GM23338 (cell line): ENCODE data around the gene ERAP2. TPM values are rescaled to one million over a fixed set of nuclear protein-coding genes. Genes with fewer than 3 reads are reported as not detected.

Experiments
- ATAC-seq: fragments of 200-7000 bp; cut with Tn5 transposase; 3 replicates; pipeline ENCODE4 v1.9.1; 2020
- DNase-seq: peaks from one replicate; pipeline ENCODE4 v3.0.0-alpha.2; 2015; ENCODE audit warnings: low spot score
- H2AFZ ChIP-seq: fragments of 200-600 bp; sonication (generic); 2 replicates; pipeline ENCODE4 v1.8.0; 2016; ENCODE audit warnings: antibody characterized with exemption, mild to moderate bottlenecking, moderate library complexity
- H3F3A ChIP-seq: fragments of 200-600 bp; sonication (generic); replicated peaks from 2 replicates; pipeline ENCODE4 v1.8.0; 2017; ENCODE audit warnings: antibody characterized with exemption, mixed run types, low read depth
- H3K27ac ChIP-seq: fragments of 200-600 bp; sonication (generic); 2 replicates; pipeline ENCODE4 v1.6.1; 2016; ENCODE audit warnings: low read depth
- H3K27me3 ChIP-seq: fragments of 200-600 bp; sonication (generic); 2 replicates; pipeline ENCODE4 v1.8.0; 2016; ENCODE audit warnings: mild to moderate bottlenecking, mixed run types, moderate library complexity; ENCODE audit not compliant: insufficient read depth
- H3K36me3 ChIP-seq: fragments of 200-600 bp; sonication (generic); 2 replicates; pipeline ENCODE4 v1.8.0; 2016; ENCODE audit warnings: mild to moderate bottlenecking; ENCODE audit not compliant: insufficient read depth
- H3K4me1 ChIP-seq: fragments of 200-600 bp; sonication (generic); 2 replicates; pipeline ENCODE4 v1.8.0; 2016; ENCODE audit warnings: mild to moderate bottlenecking, moderate library complexity; ENCODE audit not compliant: insufficient read depth
- H3K4me2 ChIP-seq: fragments of 200-600 bp; sonication (generic); 2 replicates; pipeline ENCODE4 v1.7.1; 2017; ENCODE audit warnings: mixed run types
- H3K4me3 ChIP-seq: fragments of 200-600 bp; sonication (generic); 2 replicates; pipeline ENCODE4 v1.6.1; 2016; ENCODE audit warnings: mixed run types
- H3K79me2 ChIP-seq: fragments of 200-600 bp; sonication (generic); replicated peaks from 2 replicates; pipeline ENCODE4 v1.8.0; 2017; ENCODE audit warnings: mild to moderate bottlenecking; ENCODE audit not compliant: insufficient read depth
- H3K9me2 ChIP-seq: fragments of 200-600 bp; sonication (generic); 2 replicates; pipeline ENCODE4 v1.8.0; 2017; ENCODE audit not compliant: insufficient read depth
- H4K20me1 ChIP-seq: fragments of 200-600 bp; sonication (generic); replicated peaks from 2 replicates; pipeline ENCODE4 v1.8.0; 2017; ENCODE audit warnings: mild to moderate bottlenecking; ENCODE audit not compliant: insufficient read depth
- H3K27ac Mint-ChIP-seq: 2 replicates; pipeline ENCODE4 v1.8.0; 2020; ENCODE audit warnings: inconsistent platforms, mild to moderate bottlenecking, moderate library complexity, mixed read lengths
- H3K27me3 Mint-ChIP-seq: 3 replicates; pipeline ENCODE4 v1.8.0; 2022; ENCODE audit warnings: low read depth, mild to moderate bottlenecking, moderate library complexity, mixed read lengths, inconsistent platforms; ENCODE audit not compliant: insufficient read depth, poor library complexity
- H3K36me3 Mint-ChIP-seq: 3 replicates; pipeline ENCODE4 v1.8.0; 2021; ENCODE audit warnings: low read depth, mild to moderate bottlenecking, inconsistent platforms, moderate library complexity, mixed read lengths
- H3K4me1 Mint-ChIP-seq: 3 replicates; pipeline ENCODE4 v1.8.0; 2020; ENCODE audit warnings: mild to moderate bottlenecking, inconsistent platforms, mixed read lengths
- H3K4me3 Mint-ChIP-seq: 3 replicates; pipeline ENCODE4 v1.8.0; 2021; ENCODE audit warnings: moderate library complexity, mild to moderate bottlenecking, inconsistent platforms, mixed read lengths
- H3K9me3 Mint-ChIP-seq: 3 replicates; pipeline ENCODE4 v1.8.0; 2020; ENCODE audit warnings: moderate library complexity, mild to moderate bottlenecking, inconsistent platforms, mixed read lengths
- CREB1 ChIP-seq: fragments of 250-450 bp; sonication (Bioruptor Pico); IDR thresholded peaks from 2 replicates; pipeline ENCODE4 v1.5.0; 2020; ENCODE audit warnings: low read depth, mild to moderate bottlenecking, moderate library complexity
- EZH2 ChIP-seq: fragments of 200-600 bp; sonication (generic); IDR thresholded peaks from one replicate; pipeline ENCODE4 v1.8.0; 2017; ENCODE audit warnings: antibody characterized with exemption, mild to moderate bottlenecking, low read depth; ENCODE audit not compliant: unreplicated experiment
- EZH2phosphoT487 ChIP-seq: fragments of 200-600 bp; sonication (generic); IDR thresholded peaks from one replicate; pipeline ENCODE4 v1.8.1; 2018; ENCODE audit warnings: antibody characterized with exemption; ENCODE audit not compliant: unreplicated experiment
- JUNB ChIP-seq: IDR thresholded peaks from one replicate; pipeline ENCODE4 v1.6.1; 2016; ENCODE audit warnings: antibody characterized with exemption; ENCODE audit not compliant: unreplicated experiment
- NANOG ChIP-seq: IDR thresholded peaks from 2 replicates; pipeline ENCODE4 v1.6.1; 2016; ENCODE audit warnings: antibody characterized with exemption, borderline replicate concordance
- POLR2AphosphoS5 ChIP-seq: IDR thresholded peaks from 2 replicates; pipeline ENCODE4 v1.6.1; 2016; ENCODE audit warnings: antibody characterized with exemption, low read depth
- STAT1 ChIP-seq: IDR thresholded peaks from one replicate; pipeline ENCODE4 v1.6.1; 2016; ENCODE audit warnings: antibody characterized with exemption; ENCODE audit not compliant: unreplicated experiment
- ZNF114 ChIP-seq: fragments of 250-450 bp; sonication (Bioruptor Pico); IDR thresholded peaks from 2 replicates; pipeline ENCODE4 v1.5.0; 2020; ENCODE audit warnings: mild to moderate bottlenecking, moderate library complexity
- ZNF331 ChIP-seq: fragments of 250-450 bp; sonication (Bioruptor Pico); IDR thresholded peaks from 2 replicates; pipeline ENCODE4 v1.5.0; 2020; ENCODE audit warnings: low read depth, mild to moderate bottlenecking, moderate library complexity
- polyA plus RNA-seq: library from polyadenylated mRNA; unstranded; fragments of >200 nt; fragmentation: Nextera tagmentation; extraction: Ambion mirVana; gene quantifications from 2 replicates; pipeline ENCODE4 v1.2.1, GENCODE V29; 2016
- total RNA-seq: library from RNA; depleted of rRNA; stranded (reverse); fragments of >200 nt; shearing (Covaris generic); gene quantifications from 2 replicates; pipeline ENCODE4 v1.2.3, GENCODE V29; 2014
- TF ChIP-seq, protein P1 (sequence below): IDR thresholded peaks from one replicate; pipeline ENCODE4 v1.6.1; 2018; ENCODE audit warnings: antibody characterized with exemption; ENCODE audit not compliant: unreplicated experiment
- TF ChIP-seq, protein P2 (sequence below), 2 experiments: fragments of 200-600 bp in 1 of 2; sonication (generic) in 1 of 2; conservative IDR thresholded peaks; 2 replicates each; pipeline versions ENCODE4 v1.5.1 to v1.6.1; 2016 to 2017; ENCODE audit warnings: antibody characterized with exemption in 2 of 2, low read depth in 2 of 2, mild to moderate bottlenecking in 2 of 2, moderate library complexity in 1 of 2
- TF ChIP-seq, protein P3 (sequence below): IDR thresholded peaks from 2 replicates; pipeline ENCODE4 v1.6.1; 2016; ENCODE audit warnings: antibody characterized with exemption
- TF ChIP-seq, protein P4 (sequence below): fragments of 250-450 bp; sonication (Bioruptor Pico); IDR thresholded peaks from 2 replicates; pipeline ENCODE4 v1.5.0; 2020; ENCODE audit warnings: mild to moderate bottlenecking, moderate library complexity

Gene ERAP2
- total and polyA plus RNA-seq, 2 experiments from 2014 or later = 0.73 TPM; not detected in 1

DNA sequence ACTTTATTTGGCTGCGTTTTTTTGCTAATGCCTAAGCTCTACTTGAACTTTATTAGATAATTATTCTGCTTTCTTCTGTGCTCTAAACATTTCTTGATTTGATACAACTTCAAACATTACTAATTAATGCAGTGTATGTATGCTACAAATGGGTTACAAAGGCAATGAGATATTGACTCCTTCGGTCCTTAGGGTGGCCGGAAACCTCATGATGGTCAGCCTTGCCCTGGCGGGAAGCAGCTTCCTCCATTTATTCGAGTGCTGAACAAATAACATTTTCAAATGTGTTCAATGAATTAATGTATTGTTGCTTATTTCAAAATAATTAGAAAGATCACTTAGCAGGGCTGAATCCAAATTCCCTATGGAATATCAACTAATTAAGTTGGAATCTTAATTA is 55.7 kb downstream of the ERAP2 start:
- Histone ChIP-seq H3K27me3 (peaks cover 11% of the 10 kb centered on the region), H3K27ac (no peak overlapping the region), H3K4me3 (no peak overlapping the region), H3K79me2 (no peaks in the 10 kb centered on the region), H3F3A (peaks cover 6% of the 10 kb centered on the region), H3K9me2 (no peaks in the 10 kb centered on the region), H4K20me1 (no peaks in the 10 kb centered on the region), H3K4me1 (peaks cover 14% of the 10 kb centered on the region; the same call in 1 of the 2 replicates), H2AFZ (no peak overlapping the region), H3K4me2 (no peak overlapping the region), H3K36me3 (no peaks in the 10 kb centered on the region)
- ATAC-seq (no peak), DNase-seq (no peak)
- Mint-ChIP-seq H3K9me3 (no peaks in the 10 kb centered on the region), H3K27ac (no peak overlapping the region), H3K4me1 (peaks cover 14% of the 10 kb centered on the region), H3K36me3 (no peaks in the 10 kb centered on the region; the same call in 2 of the 3 replicates), H3K4me3 (no peak overlapping the region), H3K27me3 (peaks cover 18% of the 10 kb centered on the region)
- TF ChIP-seq, protein P1, sequence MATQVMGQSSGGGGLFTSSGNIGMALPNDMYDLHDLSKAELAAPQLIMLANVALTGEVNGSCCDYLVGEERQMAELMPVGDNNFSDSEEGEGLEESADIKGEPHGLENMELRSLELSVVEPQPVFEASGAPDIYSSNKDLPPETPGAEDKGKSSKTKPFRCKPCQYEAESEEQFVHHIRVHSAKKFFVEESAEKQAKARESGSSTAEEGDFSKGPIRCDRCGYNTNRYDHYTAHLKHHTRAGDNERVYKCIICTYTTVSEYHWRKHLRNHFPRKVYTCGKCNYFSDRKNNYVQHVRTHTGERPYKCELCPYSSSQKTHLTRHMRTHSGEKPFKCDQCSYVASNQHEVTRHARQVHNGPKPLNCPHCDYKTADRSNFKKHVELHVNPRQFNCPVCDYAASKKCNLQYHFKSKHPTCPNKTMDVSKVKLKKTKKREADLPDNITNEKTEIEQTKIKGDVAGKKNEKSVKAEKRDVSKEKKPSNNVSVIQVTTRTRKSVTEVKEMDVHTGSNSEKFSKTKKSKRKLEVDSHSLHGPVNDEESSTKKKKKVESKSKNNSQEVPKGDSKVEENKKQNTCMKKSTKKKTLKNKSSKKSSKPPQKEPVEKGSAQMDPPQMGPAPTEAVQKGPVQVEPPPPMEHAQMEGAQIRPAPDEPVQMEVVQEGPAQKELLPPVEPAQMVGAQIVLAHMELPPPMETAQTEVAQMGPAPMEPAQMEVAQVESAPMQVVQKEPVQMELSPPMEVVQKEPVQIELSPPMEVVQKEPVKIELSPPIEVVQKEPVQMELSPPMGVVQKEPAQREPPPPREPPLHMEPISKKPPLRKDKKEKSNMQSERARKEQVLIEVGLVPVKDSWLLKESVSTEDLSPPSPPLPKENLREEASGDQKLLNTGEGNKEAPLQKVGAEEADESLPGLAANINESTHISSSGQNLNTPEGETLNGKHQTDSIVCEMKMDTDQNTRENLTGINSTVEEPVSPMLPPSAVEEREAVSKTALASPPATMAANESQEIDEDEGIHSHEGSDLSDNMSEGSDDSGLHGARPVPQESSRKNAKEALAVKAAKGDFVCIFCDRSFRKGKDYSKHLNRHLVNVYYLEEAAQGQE = no peak
- TF ChIP-seq, protein P2, sequence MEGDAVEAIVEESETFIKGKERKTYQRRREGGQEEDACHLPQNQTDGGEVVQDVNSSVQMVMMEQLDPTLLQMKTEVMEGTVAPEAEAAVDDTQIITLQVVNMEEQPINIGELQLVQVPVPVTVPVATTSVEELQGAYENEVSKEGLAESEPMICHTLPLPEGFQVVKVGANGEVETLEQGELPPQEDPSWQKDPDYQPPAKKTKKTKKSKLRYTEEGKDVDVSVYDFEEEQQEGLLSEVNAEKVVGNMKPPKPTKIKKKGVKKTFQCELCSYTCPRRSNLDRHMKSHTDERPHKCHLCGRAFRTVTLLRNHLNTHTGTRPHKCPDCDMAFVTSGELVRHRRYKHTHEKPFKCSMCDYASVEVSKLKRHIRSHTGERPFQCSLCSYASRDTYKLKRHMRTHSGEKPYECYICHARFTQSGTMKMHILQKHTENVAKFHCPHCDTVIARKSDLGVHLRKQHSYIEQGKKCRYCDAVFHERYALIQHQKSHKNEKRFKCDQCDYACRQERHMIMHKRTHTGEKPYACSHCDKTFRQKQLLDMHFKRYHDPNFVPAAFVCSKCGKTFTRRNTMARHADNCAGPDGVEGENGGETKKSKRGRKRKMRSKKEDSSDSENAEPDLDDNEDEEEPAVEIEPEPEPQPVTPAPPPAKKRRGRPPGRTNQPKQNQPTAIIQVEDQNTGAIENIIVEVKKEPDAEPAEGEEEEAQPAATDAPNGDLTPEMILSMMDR (conservative IDR thresholded peaks at IDR 0.05; ENCODE audit: low read depth in 2 of 2) = no peak
- TF ChIP-seq STAT1 = no peak
- TF ChIP-seq, protein P3, sequence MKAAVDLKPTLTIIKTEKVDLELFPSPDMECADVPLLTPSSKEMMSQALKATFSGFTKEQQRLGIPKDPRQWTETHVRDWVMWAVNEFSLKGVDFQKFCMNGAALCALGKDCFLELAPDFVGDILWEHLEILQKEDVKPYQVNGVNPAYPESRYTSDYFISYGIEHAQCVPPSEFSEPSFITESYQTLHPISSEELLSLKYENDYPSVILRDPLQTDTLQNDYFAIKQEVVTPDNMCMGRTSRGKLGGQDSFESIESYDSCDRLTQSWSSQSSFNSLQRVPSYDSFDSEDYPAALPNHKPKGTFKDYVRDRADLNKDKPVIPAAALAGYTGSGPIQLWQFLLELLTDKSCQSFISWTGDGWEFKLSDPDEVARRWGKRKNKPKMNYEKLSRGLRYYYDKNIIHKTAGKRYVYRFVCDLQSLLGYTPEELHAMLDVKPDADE = no peak
- no peak for TF ChIP-seq NANOG
- no peak for TF ChIP-seq CREB1 (CRISPR knock-in tag)
- no peak for TF ChIP-seq EZH2phosphoT487
- TF ChIP-seq ZNF114 = no peak
- TF ChIP-seq EZH2 = no peak
- TF ChIP-seq POLR2AphosphoS5 = no peak
- no peak for TF ChIP-seq JUNB
- TF ChIP-seq, protein P4, sequence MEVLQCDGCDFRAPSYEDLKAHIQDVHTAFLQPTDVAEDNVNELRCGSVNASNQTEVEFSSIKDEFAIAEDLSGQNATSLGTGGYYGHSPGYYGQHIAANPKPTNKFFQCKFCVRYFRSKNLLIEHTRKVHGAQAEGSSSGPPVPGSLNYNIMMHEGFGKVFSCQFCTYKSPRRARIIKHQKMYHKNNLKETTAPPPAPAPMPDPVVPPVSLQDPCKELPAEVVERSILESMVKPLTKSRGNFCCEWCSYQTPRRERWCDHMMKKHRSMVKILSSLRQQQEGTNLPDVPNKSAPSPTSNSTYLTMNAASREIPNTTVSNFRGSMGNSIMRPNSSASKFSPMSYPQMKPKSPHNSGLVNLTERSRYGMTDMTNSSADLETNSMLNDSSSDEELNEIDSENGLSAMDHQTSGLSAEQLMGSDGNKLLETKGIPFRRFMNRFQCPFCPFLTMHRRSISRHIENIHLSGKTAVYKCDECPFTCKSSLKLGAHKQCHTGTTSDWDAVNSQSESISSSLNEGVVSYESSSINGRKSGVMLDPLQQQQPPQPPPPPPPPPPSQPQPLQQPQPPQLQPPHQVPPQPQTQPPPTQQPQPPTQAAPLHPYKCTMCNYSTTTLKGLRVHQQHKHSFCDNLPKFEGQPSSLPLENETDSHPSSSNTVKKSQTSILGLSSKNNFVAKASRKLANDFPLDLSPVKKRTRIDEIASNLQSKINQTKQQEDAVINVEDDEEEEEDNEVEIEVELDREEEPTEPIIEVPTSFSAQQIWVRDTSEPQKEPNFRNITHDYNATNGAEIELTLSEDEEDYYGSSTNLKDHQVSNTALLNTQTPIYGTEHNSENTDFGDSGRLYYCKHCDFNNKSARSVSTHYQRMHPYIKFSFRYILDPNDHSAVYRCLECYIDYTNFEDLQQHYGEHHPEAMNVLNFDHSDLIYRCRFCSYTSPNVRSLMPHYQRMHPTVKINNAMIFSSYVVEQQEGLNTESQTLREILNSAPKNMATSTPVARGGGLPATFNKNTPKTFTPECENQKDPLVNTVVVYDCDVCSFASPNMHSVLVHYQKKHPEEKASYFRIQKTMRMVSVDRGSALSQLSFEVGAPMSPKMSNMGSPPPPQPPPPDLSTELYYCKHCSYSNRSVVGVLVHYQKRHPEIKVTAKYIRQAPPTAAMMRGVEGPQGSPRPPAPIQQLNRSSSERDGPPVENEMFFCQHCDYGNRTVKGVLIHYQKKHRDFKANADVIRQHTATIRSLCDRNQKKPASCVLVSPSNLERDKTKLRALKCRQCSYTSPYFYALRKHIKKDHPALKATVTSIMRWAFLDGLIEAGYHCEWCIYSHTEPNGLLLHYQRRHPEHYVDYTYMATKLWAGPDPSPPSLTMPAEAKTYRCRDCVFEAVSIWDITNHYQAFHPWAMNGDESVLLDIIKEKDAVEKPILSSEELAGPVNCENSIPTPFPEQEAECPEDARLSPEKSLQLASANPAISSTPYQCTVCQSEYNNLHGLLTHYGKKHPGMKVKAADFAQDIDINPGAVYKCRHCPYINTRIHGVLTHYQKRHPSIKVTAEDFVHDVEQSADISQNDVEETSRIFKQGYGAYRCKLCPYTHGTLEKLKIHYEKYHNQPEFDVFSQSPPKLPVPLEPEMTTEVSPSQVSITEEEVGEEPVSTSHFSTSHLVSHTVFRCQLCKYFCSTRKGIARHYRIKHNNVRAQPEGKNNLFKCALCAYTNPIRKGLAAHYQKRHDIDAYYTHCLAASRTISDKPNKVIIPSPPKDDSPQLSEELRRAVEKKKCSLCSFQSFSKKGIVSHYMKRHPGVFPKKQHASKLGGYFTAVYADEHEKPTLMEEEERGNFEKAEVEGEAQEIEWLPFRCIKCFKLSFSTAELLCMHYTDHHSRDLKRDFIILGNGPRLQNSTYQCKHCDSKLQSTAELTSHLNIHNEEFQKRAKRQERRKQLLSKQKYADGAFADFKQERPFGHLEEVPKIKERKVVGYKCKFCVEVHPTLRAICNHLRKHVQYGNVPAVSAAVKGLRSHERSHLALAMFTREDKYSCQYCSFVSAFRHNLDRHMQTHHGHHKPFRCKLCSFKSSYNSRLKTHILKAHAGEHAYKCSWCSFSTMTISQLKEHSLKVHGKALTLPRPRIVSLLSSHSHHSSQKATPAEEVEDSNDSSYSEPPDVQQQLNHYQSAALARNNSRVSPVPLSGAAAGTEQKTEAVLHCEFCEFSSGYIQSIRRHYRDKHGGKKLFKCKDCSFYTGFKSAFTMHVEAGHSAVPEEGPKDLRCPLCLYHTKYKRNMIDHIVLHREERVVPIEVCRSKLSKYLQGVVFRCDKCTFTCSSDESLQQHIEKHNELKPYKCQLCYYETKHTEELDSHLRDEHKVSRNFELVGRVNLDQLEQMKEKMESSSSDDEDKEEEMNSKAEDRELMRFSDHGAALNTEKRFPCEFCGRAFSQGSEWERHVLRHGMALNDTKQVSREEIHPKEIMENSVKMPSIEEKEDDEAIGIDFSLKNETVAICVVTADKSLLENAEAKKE (CRISPR knock-in tag) = no peak
- no peak for TF ChIP-seq ZNF331 (CRISPR knock-in tag)
